ENCODE data around the gene GDF3.
"Not testable (repeated sequence)": the region's sequence is repeated elsewhere in the genome, so short reads cannot be mapped to it uniquely, and the experiment has no call there.

GDF3 gene

DNA sequence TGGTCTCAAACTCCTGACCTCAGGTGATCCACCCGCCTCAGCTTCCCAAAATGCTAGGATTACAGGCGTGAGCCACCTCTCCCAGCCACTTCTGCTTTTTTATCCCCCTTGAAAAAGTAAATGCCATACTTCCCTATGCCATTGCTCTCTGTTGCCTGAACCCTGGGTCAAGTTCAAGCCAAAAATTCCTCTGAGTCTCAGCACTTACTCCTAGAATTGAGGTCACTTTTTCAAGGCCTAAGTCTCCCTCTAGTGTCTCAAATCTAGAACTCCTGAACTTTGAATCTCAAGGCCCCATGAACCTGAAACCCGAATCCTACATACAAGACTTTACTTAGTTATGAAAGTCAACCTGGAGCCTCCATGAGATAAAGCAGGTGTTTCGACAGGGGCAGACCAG, 28.4 kb downstream of the GDF3 start:
- peak; percentile 53 for DNase-seq (ENCODE audit: low spot score)

DNA sequence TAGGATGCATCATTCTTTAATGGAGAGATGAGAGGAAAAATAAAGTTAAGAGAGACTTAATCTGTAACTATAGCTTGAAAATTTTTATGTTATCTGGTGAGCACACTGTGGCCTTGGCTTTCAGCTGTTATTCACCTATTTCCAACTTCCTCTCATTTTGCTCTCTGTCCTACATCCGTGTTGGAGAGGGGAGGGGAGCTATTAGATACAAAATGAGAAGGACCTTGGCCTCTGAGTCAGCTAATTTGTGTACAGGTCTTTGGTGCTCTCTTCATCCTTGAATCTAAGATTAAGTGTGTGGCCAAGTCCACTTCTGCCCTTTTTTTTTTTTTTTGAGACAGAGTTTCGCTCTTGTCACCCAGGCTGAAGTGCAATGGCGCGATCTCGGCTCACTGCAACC, 29.0 kb downstream of the GDF3 start:
- DNase-seq (ENCODE audit: low spot score): no peak

DNA sequence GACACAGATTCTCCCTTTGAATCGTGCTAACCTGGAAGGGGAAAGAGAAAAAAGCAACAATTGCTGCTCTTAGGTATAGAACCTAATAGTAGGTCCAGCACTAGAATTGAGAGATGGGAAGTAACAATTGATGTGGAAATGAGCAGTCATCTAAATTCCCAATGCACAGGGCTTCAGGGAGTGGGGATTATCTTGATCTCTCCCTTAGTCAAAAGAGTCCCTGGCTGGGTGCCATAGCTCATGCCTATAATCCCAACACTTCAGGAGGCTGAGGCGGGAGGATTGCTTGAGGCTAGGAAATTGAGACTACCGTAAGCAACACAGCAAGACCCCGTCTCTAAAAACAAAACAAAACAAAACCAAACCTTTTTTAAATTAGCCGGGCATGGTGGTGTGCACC, 33.8 kb downstream of the GDF3 start:
- DNase-seq (ENCODE audit: low spot score): no peak

DNA sequence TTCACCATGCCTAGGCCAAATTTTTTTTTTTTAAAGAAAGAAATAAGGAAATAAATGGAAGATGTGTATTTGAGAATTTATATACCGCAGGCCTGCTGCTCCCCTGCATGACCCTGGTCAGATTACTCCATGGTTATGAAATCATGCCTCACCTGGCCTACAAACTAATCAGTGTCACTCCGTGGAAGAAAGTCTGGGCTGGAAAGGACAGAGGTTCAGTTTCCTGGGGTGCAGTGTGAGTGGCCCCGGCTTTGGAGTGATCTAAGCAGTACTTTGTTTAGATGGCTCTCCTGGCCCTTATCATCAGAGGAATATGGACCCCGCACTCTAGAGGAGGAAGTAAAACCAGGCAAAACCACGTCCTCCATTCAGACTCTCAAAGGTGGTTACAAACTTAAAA, 39.5 kb downstream of the GDF3 start:
- no peak for DNase-seq (ENCODE audit: low spot score)

DNA sequence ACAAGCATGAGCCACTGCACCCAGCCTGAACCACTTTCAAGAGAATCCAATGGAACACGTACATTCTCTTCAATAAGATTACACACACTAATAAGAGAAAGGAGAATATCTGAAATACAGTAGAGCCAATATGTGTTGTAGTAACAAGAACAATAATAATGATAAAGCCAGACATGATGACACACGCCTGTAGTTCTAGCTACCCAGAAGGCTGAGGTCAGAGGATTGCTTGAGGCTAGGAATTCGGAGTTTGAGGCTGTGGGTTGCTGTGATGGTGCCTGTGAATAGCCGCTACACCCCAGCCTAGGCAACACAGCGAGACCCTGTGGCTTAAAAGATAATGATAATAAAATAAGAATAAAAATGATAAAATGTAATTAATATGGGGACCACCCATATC, 45.5 kb downstream of the GDF3 start:
- DNase-seq (ENCODE audit: low spot score): no peak

DNA sequence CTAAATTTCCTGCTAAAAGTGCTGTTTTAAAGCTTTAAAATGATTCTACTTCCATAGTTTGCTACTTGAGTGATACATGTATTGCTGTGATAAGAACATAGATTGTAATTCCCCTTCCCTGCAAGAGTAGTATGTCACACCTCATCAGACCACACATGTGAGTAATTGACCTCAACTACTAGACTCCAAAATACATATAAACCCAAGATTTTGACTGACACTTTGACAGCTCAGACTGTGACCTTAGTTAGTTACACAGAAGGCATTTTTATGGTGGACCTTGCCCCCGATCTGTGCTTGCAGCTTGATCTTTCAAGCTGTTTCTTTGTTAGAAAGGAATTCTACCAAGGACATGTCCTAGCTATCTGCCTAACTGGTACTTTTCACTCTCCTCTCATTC, 48.5 kb downstream of the GDF3 start:
- DNase-seq (ENCODE audit: low spot score): no peak

DNA sequence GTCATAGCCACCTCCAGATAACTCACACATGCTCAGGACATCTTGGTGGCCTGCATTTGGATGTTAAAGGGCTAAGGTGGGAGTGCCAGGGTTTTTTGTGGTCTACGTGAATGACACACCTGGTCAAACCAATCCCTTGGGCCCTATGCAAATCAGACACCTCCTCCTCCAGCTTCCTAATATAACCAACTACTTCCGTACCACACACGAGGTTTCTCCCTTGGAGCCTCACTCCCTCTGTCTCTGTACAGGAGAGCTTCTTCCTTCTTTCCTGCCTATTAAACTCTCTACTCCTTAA, 49.4 kb downstream of the GDF3 start:
- no peak for DNase-seq (ENCODE audit: low spot score)

DNA sequence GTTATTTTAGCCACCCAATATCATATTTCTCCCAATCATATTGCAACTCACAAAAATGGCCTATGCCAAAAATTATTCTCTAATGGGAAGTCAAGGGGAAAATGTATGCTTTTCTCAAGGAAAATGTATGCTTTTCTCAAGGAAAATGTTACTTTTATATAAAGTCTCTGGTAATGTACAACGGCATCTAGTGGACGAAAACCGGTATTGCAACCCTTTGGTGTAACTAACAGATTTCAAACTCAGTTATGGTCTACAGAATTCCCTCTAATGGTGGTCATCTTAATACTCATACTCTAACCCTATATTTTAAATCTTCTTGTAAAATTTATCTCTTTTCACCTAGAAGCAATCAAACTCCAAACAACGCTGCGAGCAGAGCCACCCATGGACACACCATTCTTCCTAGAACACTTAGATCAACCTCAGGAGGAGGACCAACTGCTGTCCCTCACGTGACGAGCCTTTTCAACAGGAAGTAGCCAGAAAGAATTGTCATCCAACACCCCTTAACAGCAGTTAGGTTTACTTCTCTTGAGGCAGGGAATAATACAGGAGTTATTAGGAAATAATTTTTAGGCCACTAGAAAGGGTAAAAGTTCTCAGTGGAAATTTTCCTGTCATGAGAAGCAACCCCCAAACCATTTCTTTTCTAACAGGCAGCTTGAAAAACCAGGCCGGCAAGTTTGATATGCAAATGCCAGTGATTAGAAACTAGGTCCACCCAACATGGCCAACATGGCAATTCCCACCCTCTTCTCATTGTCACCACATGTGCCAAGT, 50.0 kb downstream of the GDF3 start:
- peak; percentile 61 for DNase-seq (ENCODE audit: low spot score)

DNA sequence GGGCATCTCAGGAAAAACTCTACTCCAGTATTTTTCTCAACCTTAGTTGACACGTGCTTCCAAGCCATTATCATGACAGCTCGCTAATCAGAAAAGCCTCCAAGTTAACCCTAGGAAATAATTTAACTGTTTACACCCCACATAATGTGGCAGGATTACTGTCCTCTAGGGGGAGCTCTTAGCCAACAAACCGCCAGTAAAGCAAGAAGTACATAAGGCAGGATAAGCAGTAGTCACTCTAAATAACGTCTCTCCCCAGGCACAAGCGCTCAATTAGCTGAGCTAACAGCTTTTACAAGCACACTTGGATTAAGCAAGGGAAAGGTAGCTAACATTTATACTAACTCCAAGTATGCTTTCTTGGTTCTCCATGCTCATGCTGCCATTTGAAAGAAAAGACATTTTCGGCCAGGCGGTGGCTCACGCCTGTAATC, 52.7 kb downstream of the GDF3 start:
- DNase-seq (ENCODE audit: low spot score): no peak

DNA sequence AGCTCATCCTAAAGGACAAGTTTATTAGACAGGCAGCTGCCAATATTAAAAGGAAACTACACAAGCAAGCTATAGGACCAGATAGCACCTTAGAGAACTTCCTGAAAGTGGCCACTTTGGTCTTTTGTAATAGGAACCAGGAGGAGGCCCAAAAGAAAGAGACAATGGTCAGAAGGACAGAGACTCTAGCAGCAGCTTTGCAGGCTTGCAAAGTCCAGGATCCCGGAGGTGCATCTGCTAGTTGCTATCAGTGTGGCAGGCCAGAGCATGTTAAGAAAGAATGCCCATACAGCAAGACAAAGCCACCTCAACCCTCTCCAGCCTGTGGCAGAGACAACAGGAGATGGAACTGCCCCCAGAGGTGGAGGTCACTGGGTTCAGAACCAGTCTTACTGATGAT, 53.3 kb downstream of the GDF3 start:
- DNase-seq (ENCODE audit: low spot score): no peak

DNA sequence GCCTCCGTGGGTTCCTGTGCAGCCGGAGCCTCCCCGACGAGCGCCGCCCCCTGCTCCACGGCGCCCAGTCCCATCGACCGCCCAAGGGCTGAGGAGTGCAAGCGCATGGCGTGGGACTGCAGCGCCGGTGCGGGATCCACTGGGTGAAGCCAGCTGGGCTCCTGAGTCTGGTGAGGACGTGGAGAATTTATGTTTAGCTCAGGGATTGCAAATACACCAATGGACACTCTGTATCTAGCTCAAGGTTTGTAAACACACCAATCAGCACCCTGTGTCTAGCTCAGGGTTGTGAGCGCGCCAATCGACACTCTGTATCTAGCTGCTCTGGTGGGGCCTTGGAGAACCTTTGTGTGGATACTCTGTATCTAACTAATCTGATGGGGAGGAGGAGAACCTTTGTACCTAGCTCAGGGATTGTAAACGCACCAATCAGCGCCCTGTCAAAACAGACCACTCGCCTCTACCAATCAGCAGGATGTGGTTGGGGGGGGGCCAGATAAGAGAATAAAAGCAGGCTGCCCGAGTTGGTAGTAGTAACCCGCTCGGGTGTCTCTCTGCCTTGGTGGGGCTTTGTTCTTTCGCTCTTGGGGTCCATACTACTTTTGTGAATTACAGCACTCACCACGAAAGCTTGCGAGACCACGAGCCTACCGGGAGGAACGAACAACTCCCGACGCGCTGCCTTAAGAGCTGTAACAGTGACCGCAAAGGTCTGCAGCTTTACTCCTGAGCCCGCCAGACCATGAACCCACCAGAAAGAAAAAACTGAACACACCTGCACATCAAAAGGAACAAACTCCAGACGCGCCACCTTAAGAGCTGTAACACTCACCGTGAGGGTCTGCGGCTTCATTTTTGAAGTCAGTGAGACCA, 55.2 kb downstream of the GDF3 start:
- DNase-seq (ENCODE audit: low spot score): not testable (repeated sequence)
